ENCODE measurements around the gene SPEG.

DNA sequence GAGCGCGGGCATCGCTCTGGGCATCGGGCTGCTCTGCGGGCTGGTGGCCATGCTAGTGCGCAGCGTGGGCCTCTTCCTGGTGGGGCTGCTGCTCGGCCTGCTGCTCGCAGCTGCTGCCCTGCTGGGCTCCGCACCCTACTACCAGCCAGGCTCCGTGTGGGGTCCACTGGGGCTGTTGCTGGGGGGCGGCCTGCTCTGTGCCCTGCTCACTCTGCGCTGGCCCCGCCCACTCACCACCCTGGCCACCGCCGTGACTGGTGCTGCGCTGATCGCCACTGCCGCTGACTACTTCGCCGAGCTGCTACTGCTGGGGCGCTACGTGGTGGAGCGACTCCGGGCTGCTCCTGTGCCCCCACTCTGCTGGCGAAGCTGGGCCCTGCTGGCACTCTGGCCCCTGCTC is 113.0 kb downstream of the SPEG start:
- TF ChIP-seq EZH2 (IDR thresholded peaks at IDR 0.05) (no peak), CBX3 (IDR thresholded peaks at IDR 0.05; ENCODE audit: low read depth) (no peak), EZH2phosphoT487 (IDR thresholded peaks at IDR 0.05; ENCODE audit: borderline replicate concordance) (no peak), CEBPB (IDR thresholded peaks at IDR 0.05; ENCODE audit: low read depth) (no peak)
- TF ChIP-seq, protein P1, sequence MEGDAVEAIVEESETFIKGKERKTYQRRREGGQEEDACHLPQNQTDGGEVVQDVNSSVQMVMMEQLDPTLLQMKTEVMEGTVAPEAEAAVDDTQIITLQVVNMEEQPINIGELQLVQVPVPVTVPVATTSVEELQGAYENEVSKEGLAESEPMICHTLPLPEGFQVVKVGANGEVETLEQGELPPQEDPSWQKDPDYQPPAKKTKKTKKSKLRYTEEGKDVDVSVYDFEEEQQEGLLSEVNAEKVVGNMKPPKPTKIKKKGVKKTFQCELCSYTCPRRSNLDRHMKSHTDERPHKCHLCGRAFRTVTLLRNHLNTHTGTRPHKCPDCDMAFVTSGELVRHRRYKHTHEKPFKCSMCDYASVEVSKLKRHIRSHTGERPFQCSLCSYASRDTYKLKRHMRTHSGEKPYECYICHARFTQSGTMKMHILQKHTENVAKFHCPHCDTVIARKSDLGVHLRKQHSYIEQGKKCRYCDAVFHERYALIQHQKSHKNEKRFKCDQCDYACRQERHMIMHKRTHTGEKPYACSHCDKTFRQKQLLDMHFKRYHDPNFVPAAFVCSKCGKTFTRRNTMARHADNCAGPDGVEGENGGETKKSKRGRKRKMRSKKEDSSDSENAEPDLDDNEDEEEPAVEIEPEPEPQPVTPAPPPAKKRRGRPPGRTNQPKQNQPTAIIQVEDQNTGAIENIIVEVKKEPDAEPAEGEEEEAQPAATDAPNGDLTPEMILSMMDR (IDR thresholded peaks at IDR 0.05 in 2 of 3, conservative IDR thresholded peaks at IDR 0.05 in 1 of 3; ENCODE audit: borderline replicate concordance in 1 of 3, insufficient read depth in 1 of 3, low read depth in 2 of 3, low read length in 2 of 3), result no peak
- TF ChIP-seq, protein P2, sequence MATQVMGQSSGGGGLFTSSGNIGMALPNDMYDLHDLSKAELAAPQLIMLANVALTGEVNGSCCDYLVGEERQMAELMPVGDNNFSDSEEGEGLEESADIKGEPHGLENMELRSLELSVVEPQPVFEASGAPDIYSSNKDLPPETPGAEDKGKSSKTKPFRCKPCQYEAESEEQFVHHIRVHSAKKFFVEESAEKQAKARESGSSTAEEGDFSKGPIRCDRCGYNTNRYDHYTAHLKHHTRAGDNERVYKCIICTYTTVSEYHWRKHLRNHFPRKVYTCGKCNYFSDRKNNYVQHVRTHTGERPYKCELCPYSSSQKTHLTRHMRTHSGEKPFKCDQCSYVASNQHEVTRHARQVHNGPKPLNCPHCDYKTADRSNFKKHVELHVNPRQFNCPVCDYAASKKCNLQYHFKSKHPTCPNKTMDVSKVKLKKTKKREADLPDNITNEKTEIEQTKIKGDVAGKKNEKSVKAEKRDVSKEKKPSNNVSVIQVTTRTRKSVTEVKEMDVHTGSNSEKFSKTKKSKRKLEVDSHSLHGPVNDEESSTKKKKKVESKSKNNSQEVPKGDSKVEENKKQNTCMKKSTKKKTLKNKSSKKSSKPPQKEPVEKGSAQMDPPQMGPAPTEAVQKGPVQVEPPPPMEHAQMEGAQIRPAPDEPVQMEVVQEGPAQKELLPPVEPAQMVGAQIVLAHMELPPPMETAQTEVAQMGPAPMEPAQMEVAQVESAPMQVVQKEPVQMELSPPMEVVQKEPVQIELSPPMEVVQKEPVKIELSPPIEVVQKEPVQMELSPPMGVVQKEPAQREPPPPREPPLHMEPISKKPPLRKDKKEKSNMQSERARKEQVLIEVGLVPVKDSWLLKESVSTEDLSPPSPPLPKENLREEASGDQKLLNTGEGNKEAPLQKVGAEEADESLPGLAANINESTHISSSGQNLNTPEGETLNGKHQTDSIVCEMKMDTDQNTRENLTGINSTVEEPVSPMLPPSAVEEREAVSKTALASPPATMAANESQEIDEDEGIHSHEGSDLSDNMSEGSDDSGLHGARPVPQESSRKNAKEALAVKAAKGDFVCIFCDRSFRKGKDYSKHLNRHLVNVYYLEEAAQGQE (IDR thresholded peaks at IDR 0.05; ENCODE audit: low read depth), result no peak
